Measurements from ENCODE around the gene RCVRN. TPM values are rescaled to one million over a fixed set of nuclear protein-coding genes. Genes with fewer than 3 reads are reported as not detected.

RCVRN gene
- total RNA-seq, 2 experiments from 2014 or later, result not detected

DNA sequence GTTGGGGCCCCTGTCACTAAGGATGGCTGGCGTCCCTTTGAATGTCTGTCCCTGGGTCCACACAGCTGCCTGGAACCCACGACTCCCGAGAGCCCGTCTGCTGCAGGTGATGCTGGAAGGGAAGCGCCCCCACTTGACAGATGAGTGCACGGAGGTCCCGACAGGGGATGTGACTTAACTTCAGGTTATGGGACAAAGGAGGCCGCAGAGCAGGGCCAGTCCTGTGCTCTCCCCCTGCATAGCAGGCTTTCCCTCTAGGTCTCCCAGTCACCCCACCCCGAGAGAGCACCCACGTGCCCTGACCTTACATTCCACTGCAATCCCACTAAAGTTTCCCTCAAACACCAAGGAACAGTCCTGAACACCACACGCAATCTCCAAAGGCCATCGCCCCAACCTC is 6.0 kb upstream of the RCVRN start:
- no peaks in the 10 kb centered on the region for H3K36me3 Mint-ChIP-seq
- no peak overlapping the region for H3K27ac Mint-ChIP-seq
- H3K4me3 Mint-ChIP-seq, result no peak overlapping the region
- no peak for DNase-seq
- H3K9me3 Mint-ChIP-seq, result no peaks in the 10 kb centered on the region
- peaks cover 4% of the 10 kb centered on the region for H3K27me3 Mint-ChIP-seq
- no peaks in the 10 kb centered on the region for H3K4me1 Mint-ChIP-seq

DNA sequence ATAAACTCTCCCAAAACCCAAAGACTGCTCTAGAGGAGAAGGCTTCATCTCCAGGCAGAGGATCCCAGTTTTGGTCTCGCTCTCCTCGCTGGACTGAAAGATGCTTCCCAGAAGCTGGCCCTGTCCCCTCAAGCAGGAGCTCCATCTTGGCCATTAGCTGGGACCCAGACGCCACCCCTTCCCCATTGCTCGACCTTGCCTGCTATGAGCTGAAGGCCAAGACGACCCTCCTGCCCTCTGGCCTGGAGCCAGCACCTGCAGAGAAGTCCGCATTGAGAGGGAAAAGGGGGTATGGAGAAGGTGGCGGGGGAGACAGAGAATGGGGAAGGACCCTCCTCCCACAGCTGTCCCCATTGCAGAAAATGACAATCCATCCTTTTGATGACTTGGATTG is 3.6 kb upstream of the RCVRN start:
- Mint-ChIP-seq H3K27me3 (peaks cover 4% of the 10 kb centered on the region), H3K9me3 (no peaks in the 10 kb centered on the region), H3K4me1 (no peaks in the 10 kb centered on the region), H3K36me3 (no peaks in the 10 kb centered on the region), H3K4me3 (no peak overlapping the region), H3K27ac (no peak overlapping the region)
- DNase-seq, result no peak

DNA sequence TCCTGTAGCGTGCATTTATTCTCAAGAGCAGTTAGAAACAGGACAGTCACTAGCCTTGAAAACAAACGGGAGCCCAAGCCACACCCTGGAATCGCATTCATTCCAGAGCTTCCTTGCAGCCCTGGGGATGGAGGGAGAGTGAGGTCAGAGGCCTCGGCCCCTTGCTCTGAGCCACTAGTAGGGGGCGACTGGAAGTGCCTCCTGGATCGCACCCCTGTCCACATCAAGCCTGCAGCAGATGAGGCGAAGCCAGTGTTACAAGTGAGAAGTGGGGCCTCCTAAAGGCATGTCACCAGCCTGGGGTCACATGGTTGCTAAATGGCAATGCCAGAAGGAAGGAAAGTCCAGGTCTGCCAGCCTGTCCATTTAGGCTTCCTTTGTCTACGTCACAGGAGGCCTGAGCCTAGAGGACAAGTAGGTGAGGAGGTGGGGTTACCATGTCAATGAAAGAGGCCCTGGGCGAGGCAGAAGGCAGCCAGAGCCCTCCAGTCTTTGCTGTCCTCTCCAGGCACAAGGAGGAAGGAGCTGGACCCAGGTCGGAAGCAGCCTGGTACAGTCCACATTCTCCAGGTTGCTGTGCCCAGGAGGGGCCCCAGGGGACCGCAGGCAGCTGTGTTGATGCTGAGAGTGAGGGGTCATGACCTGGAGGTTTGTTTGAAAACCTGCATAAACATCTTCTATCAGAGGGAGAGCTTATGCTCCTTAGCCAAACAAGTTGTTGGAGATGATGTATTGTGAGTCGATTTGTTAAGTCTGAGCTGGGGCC is 3.0 kb upstream of the RCVRN start:
- Mint-ChIP-seq H3K27me3 (peaks cover 4% of the 10 kb centered on the region), H3K27ac (no peak overlapping the region), H3K9me3 (no peaks in the 10 kb centered on the region), H3K4me3 (no peak overlapping the region), H3K36me3 (no peaks in the 10 kb centered on the region), H3K4me1 (no peaks in the 10 kb centered on the region)
- DNase-seq, result no peak

DNA sequence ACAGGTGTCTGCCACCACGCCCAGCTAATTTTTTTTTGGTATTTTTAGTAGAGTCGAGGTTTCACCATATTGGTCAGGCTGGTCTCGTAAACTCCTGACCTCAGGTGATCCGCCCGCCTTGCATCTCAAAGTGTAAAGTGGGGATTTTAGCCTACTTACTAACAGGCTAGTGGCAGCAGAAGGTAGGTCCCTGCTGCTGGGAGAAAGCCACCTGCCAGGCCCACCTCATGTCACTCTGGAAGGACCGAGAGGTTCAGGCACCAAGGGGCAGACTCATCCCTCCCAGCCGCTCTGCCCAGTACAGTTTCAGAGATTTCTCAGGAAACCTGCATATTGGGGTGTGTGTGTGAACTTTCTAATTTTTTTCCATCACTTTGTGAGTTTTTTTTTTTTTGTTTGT is 2.1 kb upstream of the RCVRN start:
- Mint-ChIP-seq H3K36me3 (no peaks in the 10 kb centered on the region), H3K27ac (no peak overlapping the region), H3K4me1 (no peaks in the 10 kb centered on the region), H3K9me3 (no peaks in the 10 kb centered on the region), H3K4me3 (no peak overlapping the region), H3K27me3 (peaks cover 5% of the 10 kb centered on the region)
- no peak for DNase-seq

DNA sequence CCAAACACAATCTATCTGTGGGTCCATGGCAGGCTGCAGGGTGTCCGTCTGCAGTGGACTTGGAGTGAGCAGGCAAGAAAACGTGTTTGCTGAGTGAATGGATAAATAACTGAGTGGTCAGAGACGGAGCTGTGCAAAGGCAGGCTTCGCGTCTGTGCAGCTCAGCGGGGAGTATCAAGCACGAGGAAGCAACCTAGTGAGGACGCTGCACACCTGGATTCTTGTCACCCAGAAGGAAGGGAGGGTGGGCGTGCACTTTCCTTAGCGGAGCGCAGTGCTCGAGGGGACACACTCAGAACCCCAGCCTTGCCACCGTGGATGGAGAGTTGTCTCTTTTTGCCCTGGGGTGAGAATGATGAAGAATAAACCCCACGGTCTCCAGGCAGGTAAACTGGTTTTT is 1.5 kb upstream of the RCVRN start:
- Mint-ChIP-seq H3K27me3 (peaks cover 8% of the 10 kb centered on the region), H3K4me1 (no peaks in the 10 kb centered on the region), H3K36me3 (no peaks in the 10 kb centered on the region), H3K4me3 (no peak overlapping the region), H3K27ac (no peak overlapping the region), H3K9me3 (no peaks in the 10 kb centered on the region)
- DNase-seq, result no peak

DNA sequence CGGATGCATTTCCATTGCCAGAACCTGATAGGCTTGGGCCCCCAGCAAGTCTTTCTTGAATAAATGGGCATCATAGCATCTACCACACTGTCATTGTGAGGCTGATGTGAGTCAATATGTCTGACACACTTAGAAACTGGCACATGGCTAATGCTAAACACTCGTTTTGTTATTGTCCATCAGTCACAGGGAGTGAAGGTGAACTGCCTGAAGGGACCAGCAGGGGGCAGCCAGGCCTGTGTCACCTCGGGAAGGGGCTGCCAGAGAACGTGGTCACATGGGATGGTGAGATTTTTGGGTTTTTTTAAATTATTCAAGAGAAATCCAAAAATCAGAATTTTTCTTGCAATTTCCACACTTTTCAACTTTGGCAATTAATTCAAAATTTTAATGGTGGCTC is 831 bp upstream of the RCVRN start:
- H3K9me3 Mint-ChIP-seq, result no peaks in the 10 kb centered on the region
- no peak overlapping the region for H3K4me3 Mint-ChIP-seq
- peaks cover 12% of the 10 kb centered on the region for H3K27me3 Mint-ChIP-seq
- no peaks in the 10 kb centered on the region for H3K4me1 Mint-ChIP-seq
- no peaks in the 10 kb centered on the region for H3K36me3 Mint-ChIP-seq
- H3K27ac Mint-ChIP-seq, result no peak overlapping the region
- peak; percentile 18 for DNase-seq

DNA sequence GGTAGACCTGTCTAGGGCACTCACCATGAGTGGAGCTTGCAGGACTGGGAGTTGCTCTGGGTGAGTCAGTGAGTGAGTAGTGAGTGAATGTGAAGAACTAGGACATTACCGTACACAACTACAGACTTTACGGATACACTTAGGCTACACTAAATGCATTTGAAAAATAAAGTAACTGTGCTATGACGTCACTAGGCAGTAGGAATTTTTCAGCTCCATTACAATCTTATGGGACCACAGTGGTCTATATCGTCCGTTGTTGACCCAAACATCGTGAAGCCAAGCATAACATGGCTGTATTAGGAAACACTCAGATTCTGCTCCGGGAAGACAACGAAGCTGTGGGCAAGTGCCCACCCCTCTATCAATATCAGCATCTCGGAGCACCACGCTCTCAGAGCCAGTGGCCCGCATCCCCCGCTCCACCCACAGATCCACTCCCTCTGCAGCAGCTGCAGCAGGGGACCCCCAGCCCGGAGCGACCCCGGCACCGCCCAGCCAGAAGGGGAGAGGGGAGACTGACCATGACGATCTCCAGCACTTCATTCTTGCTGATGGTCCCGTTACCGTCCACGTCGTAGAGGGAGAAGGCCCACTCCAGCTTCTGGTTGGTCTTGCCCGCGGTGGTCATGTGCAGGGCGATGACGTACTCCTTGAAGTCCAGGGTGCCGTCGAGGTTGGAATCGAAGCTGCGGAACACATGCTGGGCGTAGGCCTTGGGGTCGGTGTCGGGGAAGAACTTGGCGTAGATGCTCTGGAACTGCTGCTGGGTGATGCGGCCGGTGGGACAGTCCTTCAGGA is 594 bp downstream of the RCVRN start:
- H3K4me1 Mint-ChIP-seq, result no peaks in the 10 kb centered on the region
- no peak overlapping the region for H3K27ac Mint-ChIP-seq

DNA sequence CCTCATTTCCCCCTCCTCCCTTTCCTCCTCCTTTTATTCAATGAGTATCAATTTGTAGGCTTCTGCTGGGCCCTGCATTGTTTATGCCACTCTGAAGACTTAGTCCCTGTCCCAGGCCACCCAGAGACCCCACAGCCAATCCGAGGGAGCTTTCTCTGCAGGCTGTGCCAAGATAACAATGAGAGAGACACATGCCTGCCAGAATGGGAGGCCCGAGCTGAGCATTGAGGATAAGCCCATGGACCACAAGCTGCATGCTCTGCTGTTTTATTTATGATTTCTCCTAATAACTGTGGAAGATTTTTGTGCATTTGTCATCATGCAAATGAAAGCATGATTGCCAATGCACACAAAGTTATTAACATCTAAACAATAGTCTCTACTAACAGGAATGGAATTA is 3.0 kb downstream of the RCVRN start:
- Mint-ChIP-seq H3K36me3 (no peaks in the 10 kb centered on the region), H3K27me3 (peaks cover 22% of the 10 kb centered on the region), H3K9me3 (no peaks in the 10 kb centered on the region), H3K4me3 (no peak overlapping the region), H3K27ac (no peak overlapping the region), H3K4me1 (no peaks in the 10 kb centered on the region)
- no peak for DNase-seq

More for the DNA sequence above, 594 bp downstream of the RCVRN start:
- H3K9me3 Mint-ChIP-seq, result no peaks in the 10 kb centered on the region
- DNase-seq, result no peak
- H3K4me3 Mint-ChIP-seq, result no peak overlapping the region
- no peaks in the 10 kb centered on the region for H3K36me3 Mint-ChIP-seq
- peaks cover 16% of the 10 kb centered on the region for H3K27me3 Mint-ChIP-seq

DNA sequence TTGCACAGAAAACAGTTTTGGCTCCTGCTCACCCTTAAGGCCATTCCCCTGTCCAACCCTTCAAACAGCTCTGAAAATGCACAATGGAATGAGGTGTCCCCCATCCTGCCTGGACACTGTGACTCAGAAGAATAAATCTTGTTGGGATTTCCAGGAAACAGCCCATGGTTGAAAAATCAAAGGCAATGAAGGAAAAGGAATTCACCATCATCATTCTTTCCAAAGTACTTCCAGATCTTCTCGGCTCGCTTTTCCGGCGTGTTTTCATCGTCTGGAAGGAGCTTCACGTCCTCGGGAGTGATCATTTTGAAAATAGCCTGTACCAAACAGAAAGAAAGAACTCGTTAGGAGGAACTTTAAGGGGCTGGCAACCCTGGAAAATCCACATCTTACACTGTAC is 4.3 kb downstream of the RCVRN start:
- no peaks in the 10 kb centered on the region for H3K36me3 Mint-ChIP-seq
- no peaks in the 10 kb centered on the region for H3K4me1 Mint-ChIP-seq
- no peak overlapping the region for H3K4me3 Mint-ChIP-seq
- no peak for DNase-seq
- no peaks in the 10 kb centered on the region for H3K9me3 Mint-ChIP-seq
- H3K27me3 Mint-ChIP-seq, result peaks cover 24% of the 10 kb centered on the region
- no peak overlapping the region for H3K27ac Mint-ChIP-seq

DNA sequence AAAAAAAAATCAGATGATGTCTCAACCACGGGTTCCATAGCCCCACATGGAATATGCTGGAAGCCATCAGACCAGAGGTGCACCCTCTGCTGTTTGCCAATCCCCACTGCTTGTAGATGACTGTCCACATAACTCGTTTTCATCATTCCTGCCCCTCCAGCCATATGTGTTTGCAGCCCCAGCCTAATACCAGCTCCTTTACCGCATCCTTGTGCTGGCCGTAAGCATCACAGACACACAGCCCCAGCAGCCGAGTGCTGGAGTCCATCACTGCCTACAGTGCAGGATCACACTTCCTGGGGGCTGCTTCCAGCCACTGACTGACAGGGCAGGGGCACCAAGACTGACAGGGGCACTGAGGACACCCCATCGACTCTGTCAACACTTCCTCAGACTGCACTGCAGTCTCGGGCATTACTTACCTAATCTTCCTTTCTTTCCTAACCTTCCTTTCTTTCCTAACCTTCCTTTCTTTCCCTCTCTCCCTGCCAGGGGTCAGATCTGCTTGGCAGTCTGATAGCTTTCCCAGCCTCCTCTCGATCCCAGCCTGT is 5.0 kb downstream of the RCVRN start:
- peaks cover 24% of the 10 kb centered on the region for H3K27me3 Mint-ChIP-seq

DNA sequence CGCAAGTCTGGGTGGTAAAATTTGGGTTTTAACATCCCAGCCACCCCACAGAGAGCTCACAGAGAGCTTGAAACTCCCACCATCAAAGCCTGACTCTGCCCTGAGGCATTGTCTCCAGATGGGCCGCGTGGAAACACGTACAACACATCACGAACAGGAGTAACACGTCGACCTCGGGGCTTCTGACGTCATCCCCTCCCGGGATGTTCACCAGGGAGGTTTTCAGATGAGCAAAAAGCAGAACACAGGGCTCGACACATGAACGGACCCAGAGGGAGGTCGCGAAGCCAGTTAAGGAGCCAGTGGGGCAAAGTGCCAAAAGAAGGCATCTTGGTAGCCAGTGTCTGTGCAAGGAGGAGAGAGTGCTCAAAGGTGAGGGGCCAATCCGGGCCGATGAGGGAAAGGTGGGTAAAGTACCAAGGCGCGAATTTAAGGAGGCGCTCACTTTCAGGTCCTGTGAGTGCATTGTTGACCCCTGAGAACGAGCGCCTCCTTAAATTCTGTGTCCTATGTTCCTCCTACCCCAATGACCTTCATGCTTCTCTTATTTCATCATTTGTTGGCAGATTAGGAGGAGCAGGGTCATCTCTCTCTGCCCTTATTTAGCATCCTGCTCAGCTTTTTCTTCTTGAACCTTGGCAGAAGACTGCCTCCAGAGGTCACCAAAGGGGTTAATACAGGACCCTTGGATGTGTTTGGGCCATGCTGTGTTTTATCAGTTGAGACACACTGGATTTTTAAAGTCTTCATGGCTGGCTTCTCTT is 5.6 kb downstream of the RCVRN start:
- Mint-ChIP-seq H3K9me3 (no peaks in the 10 kb centered on the region), H3K4me3 (no peak overlapping the region), H3K4me1 (no peaks in the 10 kb centered on the region), H3K27ac (no peak overlapping the region), H3K27me3 (peaks cover 24% of the 10 kb centered on the region), H3K36me3 (no peaks in the 10 kb centered on the region)
- no peak for DNase-seq

More for the DNA sequence above, 5.0 kb downstream of the RCVRN start:
- Mint-ChIP-seq H3K4me3 (no peak overlapping the region), H3K9me3 (no peaks in the 10 kb centered on the region), H3K36me3 (no peaks in the 10 kb centered on the region), H3K27ac (no peak overlapping the region), H3K4me1 (no peaks in the 10 kb centered on the region)
- DNase-seq, result no peak

DNA sequence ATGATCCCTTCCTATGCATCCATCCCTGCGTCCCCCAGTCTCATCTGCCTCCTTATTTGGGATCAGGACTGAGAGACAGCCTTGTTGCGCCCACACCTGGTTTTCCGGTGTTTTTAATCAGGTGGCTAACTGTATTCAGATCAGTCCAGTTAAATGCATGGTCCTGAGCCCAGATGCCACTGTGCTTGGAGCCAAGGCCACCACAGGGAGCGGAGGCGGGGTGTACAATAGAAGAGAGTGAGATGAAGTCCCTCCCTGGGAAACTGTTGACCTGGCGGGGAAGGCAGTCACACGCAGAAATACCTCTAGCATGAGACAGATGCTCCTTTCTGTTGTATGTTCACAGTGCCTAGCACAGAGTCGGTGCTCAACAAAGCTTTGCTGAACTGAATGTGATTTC is 6.3 kb downstream of the RCVRN start:
- no peaks in the 10 kb centered on the region for H3K9me3 Mint-ChIP-seq
- no peak overlapping the region for H3K4me3 Mint-ChIP-seq
- H3K27ac Mint-ChIP-seq, result no peak overlapping the region
- peaks cover 24% of the 10 kb centered on the region for H3K27me3 Mint-ChIP-seq
- no peaks in the 10 kb centered on the region for H3K36me3 Mint-ChIP-seq
- DNase-seq, result no peak
- no peaks in the 10 kb centered on the region for H3K4me1 Mint-ChIP-seq

DNA sequence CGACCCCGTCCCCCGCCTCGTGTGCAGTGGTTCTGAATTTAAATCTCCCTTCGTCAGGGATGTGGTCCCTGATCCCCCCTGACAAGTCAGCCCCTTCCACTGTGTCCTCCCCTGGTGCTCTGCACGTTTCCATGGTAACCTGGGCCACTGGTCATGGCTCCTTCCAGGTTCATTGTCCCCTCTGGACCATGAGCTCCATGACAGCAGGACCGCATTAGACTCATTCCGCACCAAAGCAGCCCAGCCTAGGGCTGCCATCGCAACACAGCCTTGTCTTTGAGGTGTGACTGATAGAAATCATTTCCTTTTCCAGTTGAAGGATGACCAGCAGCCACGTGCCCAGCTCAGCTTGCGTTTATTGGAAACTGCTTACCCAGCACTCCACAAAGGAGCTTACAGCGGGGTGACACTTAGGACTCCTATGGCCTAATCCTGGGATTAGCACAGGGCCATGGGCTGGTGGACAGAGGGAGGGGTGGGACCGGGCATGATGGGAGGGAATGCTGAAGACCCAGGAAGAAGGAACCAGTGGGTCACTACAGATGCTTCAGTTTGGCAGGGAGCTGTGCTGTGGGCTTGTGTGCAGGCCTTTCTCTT is 7.6 kb downstream of the RCVRN start:
- H3K27me3 Mint-ChIP-seq, result peaks cover 29% of the 10 kb centered on the region
- H3K36me3 Mint-ChIP-seq, result no peaks in the 10 kb centered on the region
- H3K4me1 Mint-ChIP-seq, result no peaks in the 10 kb centered on the region

DNA sequence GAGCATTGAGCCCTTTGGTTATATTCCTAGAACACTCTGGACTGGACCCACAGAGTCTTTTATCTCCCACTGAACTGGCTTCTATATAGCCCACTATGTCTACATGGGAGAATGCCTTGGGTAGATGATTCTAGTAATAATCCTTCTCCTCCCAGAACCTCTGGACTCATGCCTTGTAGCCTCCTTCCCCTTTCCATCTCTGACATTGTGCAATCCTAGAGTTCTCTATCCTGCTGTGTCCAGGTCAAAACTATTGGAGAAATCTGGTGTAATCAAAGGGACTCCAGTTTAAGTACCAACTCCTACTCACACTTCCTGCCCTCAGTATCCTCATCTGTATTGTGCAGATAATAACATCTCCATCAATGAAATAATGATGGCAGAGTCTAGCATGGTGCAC is 9.1 kb downstream of the RCVRN start:
- no peak overlapping the region for H3K27ac Mint-ChIP-seq
- H3K27me3 Mint-ChIP-seq, result peaks cover 22% of the 10 kb centered on the region
- H3K4me1 Mint-ChIP-seq, result no peaks in the 10 kb centered on the region
- no peaks in the 10 kb centered on the region for H3K9me3 Mint-ChIP-seq
- H3K4me3 Mint-ChIP-seq, result no peak overlapping the region
- H3K36me3 Mint-ChIP-seq, result no peaks in the 10 kb centered on the region
- no peak for DNase-seq

More for the DNA sequence above, 7.6 kb downstream of the RCVRN start:
- Mint-ChIP-seq H3K4me3 (no peak overlapping the region), H3K27ac (no peak overlapping the region), H3K9me3 (no peaks in the 10 kb centered on the region)
- DNase-seq, result no peak

DNA sequence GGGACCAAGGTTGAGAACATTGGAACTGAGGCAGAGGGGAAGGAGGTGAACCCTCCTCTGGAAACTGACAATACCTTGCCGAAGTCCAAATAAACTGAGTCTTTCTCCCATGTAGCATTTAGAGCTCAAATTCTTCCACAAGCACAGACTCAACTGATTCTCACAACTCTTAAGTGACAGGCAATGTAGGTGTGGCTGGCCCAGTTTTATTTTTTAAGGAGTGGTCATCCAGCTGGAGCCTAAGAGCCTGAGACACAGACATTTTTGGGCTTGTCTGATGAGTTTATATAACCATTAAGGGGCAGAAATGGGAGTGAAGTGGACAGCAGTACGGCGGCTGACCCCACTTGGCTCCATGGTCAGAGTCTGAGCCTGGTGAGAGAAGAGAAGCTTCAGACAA is 10.8 kb downstream of the RCVRN start:
- H3K36me3 Mint-ChIP-seq, result no peaks in the 10 kb centered on the region
- H3K9me3 Mint-ChIP-seq, result no peaks in the 10 kb centered on the region
- no peaks in the 10 kb centered on the region for H3K4me1 Mint-ChIP-seq
- H3K27ac Mint-ChIP-seq, result no peak overlapping the region
- H3K4me3 Mint-ChIP-seq, result no peak overlapping the region
- peaks cover 12% of the 10 kb centered on the region for H3K27me3 Mint-ChIP-seq
- no peak for DNase-seq
